ENCODE measurements around the gene AHNAK2.

The AHNAK2 gene

GRCh38 chr14:104927432-104927816 is 50.8 kb downstream of the AHNAK2 start:
- peaks cover 28% of the 10 kb centered on the region for H3K27me3 ChIP-seq
- no peak overlapping the region for H3K27ac ChIP-seq
- H3K4me1 ChIP-seq (ENCODE audit: control insufficient read depth in 1 of 2, insufficient read depth in 1 of 2, low read depth in 1 of 2, low read length in 1 of 2) = no peaks in the 10 kb centered on the region
- H3K36me3 ChIP-seq = no peaks in the 10 kb centered on the region
- no peak overlapping the region for H3K4me3 ChIP-seq (ENCODE audit: low read depth in 1 of 2, low read length in 1 of 2)
- no peak for TF ChIP-seq CTCF (IDR thresholded peaks at IDR 0.05)
- no peaks in the 10 kb centered on the region for H3K9me3 ChIP-seq

GRCh38 chr14:104926619-104927431 is 51.3 kb downstream of the AHNAK2 start:
- Histone ChIP-seq H3K4me1 (ENCODE audit: control insufficient read depth in 1 of 2, insufficient read depth in 1 of 2, low read depth in 1 of 2, low read length in 1 of 2) (no peaks in the 10 kb centered on the region), H3K36me3 (no peaks in the 10 kb centered on the region), H3K27ac (no peak overlapping the region), H3K9me3 (no peaks in the 10 kb centered on the region), H3K27me3 (peaks cover 23% of the 10 kb centered on the region), H3K4me3 (ENCODE audit: low read depth in 1 of 2, low read length in 1 of 2) (no peak overlapping the region)
- TF ChIP-seq CTCF (IDR thresholded peaks at IDR 0.05) = no peak

- Histone ChIP-seq H3K4me1 (ENCODE audit: control insufficient read depth in 1 of 2, insufficient read depth in 1 of 2, low read depth in 1 of 2, low read length in 1 of 2) (no peaks in the 10 kb centered on the region), H3K36me3 (no peaks in the 10 kb centered on the region), H3K9me3 (no peaks in the 10 kb centered on the region), H3K27ac (no peak overlapping the region), H3K27me3 (peaks cover 23% of the 10 kb centered on the region), H3K4me3 (ENCODE audit: low read depth in 1 of 2, low read length in 1 of 2) (no peak overlapping the region)
- TF ChIP-seq CTCF (IDR thresholded peaks at IDR 0.05) = no peak
Measured at GRCh38 chr14:104925855-104926609, 52.1 kb downstream of the AHNAK2 start.

DNA sequence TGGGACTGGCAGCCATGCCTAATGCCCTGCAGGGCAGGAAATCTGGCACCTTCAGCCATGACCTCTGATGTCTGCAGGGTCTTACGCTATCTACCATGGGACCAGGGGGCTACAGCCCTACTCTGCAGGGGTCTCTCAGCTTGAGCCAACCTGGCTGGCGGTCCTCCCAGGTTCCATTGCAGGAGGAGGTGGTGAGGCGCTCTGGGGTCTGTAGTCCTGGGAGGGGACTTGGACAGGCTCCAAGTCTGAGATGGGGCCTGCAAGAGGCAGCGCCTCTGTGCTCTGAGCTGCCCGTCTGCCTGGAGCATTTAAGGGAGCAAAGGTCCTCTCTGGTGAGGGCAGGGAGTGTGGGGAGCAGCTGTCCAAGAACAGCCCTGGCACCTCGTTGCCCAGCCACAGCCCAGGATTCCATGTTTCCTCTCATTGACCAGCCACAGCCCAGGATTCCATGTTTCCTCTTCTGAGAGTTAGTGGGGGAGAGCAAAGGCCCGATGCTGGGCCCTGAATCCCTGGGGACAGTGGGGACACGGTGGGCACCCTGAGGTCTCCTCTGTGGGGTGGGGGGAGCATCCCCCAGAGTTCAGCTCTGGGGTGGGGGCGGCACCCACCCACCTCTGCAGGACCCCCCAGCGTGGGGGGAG is 52.8 kb downstream of the AHNAK2 start:
- Histone ChIP-seq H3K9me3 (no peaks in the 10 kb centered on the region), H3K4me3 (ENCODE audit: low read depth in 1 of 2, low read length in 1 of 2) (no peak overlapping the region), H3K4me1 (ENCODE audit: control insufficient read depth in 1 of 2, insufficient read depth in 1 of 2, low read depth in 1 of 2, low read length in 1 of 2) (no peaks in the 10 kb centered on the region), H3K36me3 (no peaks in the 10 kb centered on the region), H3K27me3 (peaks cover 23% of the 10 kb centered on the region), H3K27ac (no peak overlapping the region)
- TF ChIP-seq CTCF (IDR thresholded peaks at IDR 0.05) = no peak

DNA sequence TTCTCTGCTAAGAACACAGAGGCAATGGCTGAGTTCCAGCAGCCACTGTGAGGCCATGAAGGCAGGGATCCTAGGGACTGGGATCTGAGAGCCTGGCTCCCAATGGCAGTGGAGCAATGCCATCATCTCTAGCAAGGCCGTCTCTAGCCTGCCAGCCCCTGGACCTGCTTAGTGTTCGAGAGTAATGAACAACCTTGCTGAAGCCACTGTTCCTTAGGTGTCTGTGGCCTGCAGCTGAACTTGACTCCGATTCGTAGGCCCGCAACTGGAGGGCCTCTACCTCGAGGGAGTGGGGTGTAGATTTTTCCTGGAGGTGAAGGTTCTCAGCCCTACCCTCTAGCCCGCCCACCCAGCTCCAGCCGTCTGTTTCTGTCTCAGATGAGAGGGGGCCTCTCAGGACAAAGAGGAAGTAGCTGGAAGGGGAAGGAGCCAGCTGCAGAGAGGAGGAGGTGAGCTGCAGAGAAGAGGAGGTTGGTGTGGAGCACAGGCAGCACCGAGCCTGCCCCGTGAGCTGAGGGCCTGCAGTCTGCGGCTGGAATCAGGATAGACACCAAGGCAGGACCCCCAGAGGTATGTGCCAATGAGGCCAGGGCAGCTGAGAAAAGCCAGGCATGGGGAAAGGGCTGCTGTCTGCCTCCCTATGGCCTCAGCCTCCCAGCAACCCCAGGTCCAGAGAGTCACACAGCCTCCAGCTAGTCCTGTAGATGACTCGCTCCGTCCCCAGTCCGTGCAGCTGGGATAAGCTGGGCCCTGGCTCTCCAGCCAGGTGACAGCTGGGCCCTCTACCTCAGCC is 53.6 kb downstream of the AHNAK2 start, which contains the start of gene PLD4:
Gene PLD4, plus strand, starts transcription at position 459 of the 793 bp plus-strand sequence. CDS start 2,262 bp downstream, outside the sequence.
- no peak for TF ChIP-seq CTCF (IDR thresholded peaks at IDR 0.05)
- no peaks in the 10 kb centered on the region for H3K9me3 ChIP-seq
- no peaks in the 10 kb centered on the region for H3K4me1 ChIP-seq (ENCODE audit: control insufficient read depth in 1 of 2, insufficient read depth in 1 of 2, low read depth in 1 of 2, low read length in 1 of 2)
- no peaks in the 10 kb centered on the region for H3K36me3 ChIP-seq
- H3K4me3 ChIP-seq (ENCODE audit: low read depth in 1 of 2, low read length in 1 of 2) = no peak within 1 kb of the TSS
- peaks cover 23% of the 10 kb centered on the region for H3K27me3 ChIP-seq
- H3K27ac ChIP-seq = no peak within 1 kb of the TSS
